Keratinocyte (primary cell): ENCODE data around the gene SCD5.

Source experiments
- EZH2 ChIP-seq: IDR thresholded peaks from one replicate; pipeline ENCODE4 v1.6.1; 2012; ENCODE audit warnings: inconsistent platforms, mild to moderate bottlenecking, low read length, moderate library complexity
- TF ChIP-seq, protein P1 (sequence below), 3 experiments: IDR thresholded peaks in 1 of 3; conservative IDR thresholded peaks in 1 of 3; optimal IDR thresholded peaks in 1 of 3; 2 replicates in 2 of 3; 3 replicates in 1 of 3; pipeline versions ENCODE3 to v1.5.1; 2011; ENCODE audit warnings: low read length in 3 of 3, mild to moderate bottlenecking in 3 of 3, moderate library complexity in 2 of 3, control low read depth in 1 of 3, inconsistent platforms in 1 of 3; ENCODE audit not compliant: insufficient read depth in 2 of 3; ENCODE audit errors: extremely low read depth in 1 of 3

DNA sequence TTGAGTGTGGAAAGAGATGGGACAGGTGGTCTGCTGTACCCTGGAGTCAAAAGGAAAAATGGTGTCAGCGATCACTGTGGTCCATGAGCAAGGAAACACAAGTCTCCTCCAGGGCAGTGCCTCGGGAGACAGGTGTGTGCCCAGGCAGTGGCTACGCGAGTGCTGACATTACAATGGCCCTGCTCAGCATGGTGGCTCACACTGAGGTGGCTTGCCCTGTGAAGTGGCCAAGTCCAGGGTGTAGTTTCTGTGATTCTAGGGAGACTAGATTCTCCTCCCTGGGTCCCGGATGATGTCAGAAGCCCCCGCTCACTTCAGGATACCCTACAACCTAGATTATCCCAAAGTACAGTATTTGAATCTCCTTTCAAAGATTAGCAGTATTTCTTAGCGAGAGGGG lies 192.0 kb downstream of the SCD5 start:
- TF ChIP-seq, protein P1, sequence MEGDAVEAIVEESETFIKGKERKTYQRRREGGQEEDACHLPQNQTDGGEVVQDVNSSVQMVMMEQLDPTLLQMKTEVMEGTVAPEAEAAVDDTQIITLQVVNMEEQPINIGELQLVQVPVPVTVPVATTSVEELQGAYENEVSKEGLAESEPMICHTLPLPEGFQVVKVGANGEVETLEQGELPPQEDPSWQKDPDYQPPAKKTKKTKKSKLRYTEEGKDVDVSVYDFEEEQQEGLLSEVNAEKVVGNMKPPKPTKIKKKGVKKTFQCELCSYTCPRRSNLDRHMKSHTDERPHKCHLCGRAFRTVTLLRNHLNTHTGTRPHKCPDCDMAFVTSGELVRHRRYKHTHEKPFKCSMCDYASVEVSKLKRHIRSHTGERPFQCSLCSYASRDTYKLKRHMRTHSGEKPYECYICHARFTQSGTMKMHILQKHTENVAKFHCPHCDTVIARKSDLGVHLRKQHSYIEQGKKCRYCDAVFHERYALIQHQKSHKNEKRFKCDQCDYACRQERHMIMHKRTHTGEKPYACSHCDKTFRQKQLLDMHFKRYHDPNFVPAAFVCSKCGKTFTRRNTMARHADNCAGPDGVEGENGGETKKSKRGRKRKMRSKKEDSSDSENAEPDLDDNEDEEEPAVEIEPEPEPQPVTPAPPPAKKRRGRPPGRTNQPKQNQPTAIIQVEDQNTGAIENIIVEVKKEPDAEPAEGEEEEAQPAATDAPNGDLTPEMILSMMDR (optimal IDR thresholded peaks at IDR 0.05 in 1 of 3, IDR thresholded peaks at IDR 0.05 in 1 of 3, conservative IDR thresholded peaks at IDR 0.05 in 1 of 3; ENCODE audit: extremely low read depth in 1 of 3, insufficient read depth in 2 of 3, low read length in 3 of 3): no peak
- no peak for TF ChIP-seq EZH2
